HG03064 (cell line): ENCODE measurements around the gene PPA1.
"Not testable (repeated sequence)": the region's sequence is repeated elsewhere in the genome, so short reads cannot be mapped to it uniquely, and the experiment has no call there.

Experiments
- ATAC-seq: cut with Tn5 transposase; IDR thresholded peaks from one replicate; pipeline ENCODE4 v1.9.1; 2021; ENCODE audit warnings: low read depth; ENCODE audit not compliant: unreplicated experiment

The PPA1 gene

GRCh38 chr10:70255329-70256299 is 22.4 kb upstream of the PPA1 start:
- no peak for ATAC-seq

GRCh38 chr10:70254778-70255328 is 21.6 kb upstream of the PPA1 start:
- ATAC-seq, result no peak

GRCh38 chr10:70253878-70254765 is 20.9 kb upstream of the PPA1 start:
- ATAC-seq, result no peak

GRCh38 chr10:70250961-70251680 is 17.9 kb upstream of the PPA1 start:
- no peak for ATAC-seq

- no peak for ATAC-seq
Observed at GRCh38 chr10:70247360-70247759, 14.1 kb upstream of the PPA1 start.

GRCh38 chr10:70241081-70241480 is 7.9 kb upstream of the PPA1 start:
- no peak for ATAC-seq

- not testable (repeated sequence) for ATAC-seq
Observed at GRCh38 chr10:70239986-70240385, 6.8 kb upstream of the PPA1 start.

- ATAC-seq, result not testable (repeated sequence)
Observed at GRCh38 chr10:70239077-70239976, 6.1 kb upstream of the PPA1 start.

- ATAC-seq, result not testable (repeated sequence)
Observed at GRCh38 chr10:70237958-70238536, 4.8 kb upstream of the PPA1 start.

- no peak for ATAC-seq
Observed at GRCh38 chr10:70234668-70235447, 1.6 kb upstream of the PPA1 start.

GRCh38 chr10:70233939-70234300 is 691 bp upstream of the PPA1 start:
- ATAC-seq, result no peak

GRCh38 chr10:70232859-70233108 is 445 bp downstream of the PPA1 start:
- ATAC-seq, result no peak

GRCh38 chr10:70232155-70232858 is 922 bp downstream of the PPA1 start:
- ATAC-seq, result no peak

GRCh38 chr10:70228491-70228890 is 4.7 kb downstream of the PPA1 start:
- no peak for ATAC-seq

GRCh38 chr10:70227548-70228320 is 5.5 kb downstream of the PPA1 start:
- no peak for ATAC-seq

- no peak for ATAC-seq
Observed at GRCh38 chr10:70223728-70224127, 9.5 kb downstream of the PPA1 start.

GRCh38 chr10:70222811-70223447 is 10.3 kb downstream of the PPA1 start:
- not testable (repeated sequence) for ATAC-seq
